ENCODE results near the gene SYK.

Gene SYK

DNA sequence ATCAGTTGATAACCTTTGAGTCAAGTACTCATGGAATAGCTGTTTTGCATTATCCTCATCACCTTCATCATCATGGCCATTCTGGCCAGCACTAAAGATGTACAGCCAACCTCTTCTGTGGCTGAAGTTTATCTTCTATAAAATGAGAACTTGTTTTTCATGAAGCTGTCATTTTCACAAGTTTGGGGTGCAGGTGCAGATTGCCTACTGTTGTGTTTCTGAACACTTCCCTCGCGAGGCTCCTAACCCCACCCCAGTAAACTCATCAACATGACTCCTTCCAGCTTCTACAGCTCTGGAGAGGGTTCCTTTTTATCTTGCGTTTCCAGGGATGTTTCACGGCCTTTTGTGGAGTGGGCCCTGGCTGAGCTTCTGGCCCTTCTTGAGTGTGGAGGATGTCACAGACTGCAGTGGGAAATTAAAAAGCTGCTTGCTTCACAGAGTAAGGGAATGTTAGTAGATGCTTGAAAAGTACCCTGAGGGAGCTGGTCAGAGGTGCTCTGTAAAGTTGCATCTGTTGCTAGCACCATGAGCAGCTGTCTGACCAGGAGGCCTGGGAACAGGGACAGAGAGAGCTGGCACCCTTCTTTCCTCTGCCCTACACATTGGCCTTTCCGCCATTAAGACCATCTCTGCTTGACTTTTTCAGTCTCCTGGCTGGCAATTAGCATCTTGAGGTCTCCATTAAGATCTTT, 24.9 kb downstream of the SYK start:
- no peak for DNase-seq

DNA sequence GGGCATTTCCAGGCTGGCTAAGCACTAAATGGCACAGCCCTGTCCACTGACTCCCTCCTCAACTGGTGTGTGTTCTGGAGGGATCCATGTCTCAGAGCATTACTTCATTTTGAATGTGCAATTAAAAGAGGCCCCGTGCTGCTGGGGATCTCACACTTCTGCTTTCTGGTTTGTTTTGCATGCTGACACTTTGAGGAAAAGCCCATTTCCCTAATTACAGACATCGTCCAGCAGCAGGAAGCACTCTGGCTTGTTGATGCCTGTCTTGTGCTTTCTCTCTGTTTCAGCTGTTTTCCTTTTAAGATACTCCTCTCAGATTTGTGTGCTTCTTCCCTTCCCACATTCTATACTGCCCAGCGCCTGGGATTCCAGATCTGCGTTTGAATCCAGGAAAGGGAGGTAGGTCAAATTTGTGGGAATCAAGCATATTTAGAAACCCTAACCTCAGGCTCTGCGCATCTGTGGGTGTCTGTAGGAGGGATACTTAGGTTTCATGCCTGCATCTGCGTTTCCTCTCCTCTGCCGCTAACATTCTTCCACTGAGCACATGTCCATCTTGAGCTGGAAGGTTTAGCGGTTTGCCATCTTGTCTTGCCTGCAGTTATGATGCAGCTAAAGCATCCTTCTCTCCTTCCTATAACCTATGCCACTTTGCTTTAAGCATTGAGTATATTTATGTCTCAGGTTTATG, 25.7 kb downstream of the SYK start:
- DNase-seq, result no peak

GRCh38 chr9:90830051-90830450, 28.4 kb downstream of the SYK start:
- no peak for DNase-seq

DNA sequence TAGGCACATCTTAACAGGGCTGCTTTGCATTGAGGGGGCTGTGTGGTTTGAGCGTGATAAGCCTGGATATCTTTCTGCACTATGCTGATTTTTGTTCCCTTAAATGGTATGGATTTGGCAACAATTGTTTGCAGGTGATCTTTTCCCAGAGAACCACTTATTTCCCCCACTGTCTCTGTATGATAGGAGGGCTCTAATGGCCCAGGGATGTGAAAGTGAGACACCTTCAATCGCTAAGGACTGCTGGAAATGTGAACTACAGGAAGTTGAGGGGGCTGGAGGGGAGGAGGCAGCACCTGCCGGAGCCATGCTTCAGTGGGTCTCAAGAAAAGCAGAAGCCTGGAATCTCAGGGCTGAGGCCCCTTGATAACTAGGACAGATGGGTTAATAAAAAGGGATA, 29.4 kb downstream of the SYK start:
- peak; percentile 62 for DNase-seq

- no peak for DNase-seq
Measured at GRCh38 chr9:90832261-90832660, 30.6 kb downstream of the SYK start.

DNA sequence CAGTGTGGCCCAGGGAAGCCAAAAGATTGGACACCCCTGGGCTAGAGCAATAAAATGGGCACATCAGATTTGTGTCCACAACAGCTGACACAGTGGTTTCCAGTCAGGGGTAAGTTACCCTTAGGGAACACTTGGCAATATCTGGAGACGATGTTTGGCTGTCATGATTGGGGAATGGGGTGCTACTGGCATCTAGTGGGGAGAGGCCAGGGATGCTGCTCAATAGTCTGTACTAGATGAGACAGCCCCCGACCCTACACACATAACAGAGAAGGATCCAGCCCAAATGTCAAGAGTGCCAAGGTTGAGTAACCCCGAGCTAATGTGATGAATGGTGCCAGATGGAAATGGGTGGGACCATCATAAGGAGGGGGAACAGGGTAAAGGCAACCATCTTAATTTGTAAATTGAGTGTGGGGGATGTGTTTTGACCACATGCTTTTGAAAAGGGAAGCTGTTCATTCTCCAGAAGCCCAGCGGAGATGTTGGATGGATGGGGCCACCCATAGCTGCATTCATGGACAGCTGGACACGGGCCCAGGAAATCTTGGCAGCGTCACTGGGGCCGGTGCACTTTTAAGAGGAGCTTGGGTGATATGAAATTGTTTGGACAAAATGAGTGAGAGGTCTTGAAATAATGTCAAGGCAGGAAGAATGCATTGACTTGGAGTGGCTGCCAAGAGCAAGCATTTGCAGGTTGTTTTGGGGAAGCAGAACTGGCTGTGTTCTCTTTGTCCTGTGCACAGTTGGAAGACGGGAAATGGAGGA, 33.4 kb downstream of the SYK start:
- no peak for DNase-seq

DNA sequence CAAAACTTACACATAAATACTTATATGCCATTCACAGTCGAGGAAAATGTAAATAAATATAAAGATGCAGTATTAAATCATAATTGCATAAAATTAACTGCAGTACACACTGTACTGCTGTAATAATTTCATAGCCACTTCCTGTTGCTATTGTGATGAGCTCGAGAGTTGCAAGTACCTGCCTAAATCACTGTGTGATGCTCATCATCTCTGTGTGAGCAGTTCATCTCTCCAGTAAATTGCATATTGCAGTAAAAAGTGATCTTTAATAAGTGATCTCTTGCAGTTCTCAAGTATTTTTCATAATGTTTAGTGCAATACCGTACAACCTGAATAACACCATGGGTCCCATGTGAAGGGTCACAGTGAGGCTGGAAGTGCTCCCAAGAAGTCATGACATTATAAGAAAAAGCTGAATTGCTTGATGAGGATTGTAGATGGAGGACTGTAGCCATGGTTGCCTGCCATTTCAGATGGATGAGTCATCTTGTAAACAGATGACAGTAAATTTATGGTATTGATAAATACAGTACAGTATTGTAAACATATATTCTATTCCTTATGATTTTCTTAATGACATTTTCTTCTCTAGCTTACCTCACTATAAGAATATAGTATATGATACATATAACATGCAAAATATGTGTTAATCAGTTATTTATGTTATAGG, 34.9 kb downstream of the SYK start:
- no peak for DNase-seq

GRCh38 chr9:90838098-90838497, 36.5 kb downstream of the SYK start:
- DNase-seq, result no peak

- DNase-seq, result no peak
Measured at GRCh38 chr9:90838581-90839154, 37.0 kb downstream of the SYK start.

DNA sequence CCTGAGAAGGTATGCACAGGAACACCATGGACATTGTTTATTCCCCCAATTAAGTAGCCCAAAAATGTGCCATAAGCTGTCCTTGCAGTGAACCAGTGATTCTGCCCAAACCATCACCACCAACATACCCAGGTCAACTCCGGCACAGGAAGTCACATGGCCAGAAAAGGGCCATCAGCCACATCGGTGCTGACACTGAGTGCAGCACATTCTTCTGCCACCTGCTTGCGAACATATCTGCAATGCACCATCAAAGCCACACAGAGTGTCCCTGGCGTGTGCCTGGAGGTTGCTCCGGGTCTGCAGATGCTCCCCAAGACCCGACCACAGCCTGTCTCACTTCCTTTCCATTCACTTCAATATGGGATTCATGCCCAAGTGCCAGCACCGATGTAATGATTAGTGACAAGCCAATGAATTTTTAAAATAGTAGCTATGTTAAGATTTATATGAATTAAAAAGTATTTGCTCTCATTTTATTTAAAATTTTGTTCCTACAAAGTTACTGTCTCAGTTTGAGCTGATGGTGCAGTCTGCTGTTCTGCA, 37.6 kb downstream of the SYK start:
- no peak for DNase-seq

DNA sequence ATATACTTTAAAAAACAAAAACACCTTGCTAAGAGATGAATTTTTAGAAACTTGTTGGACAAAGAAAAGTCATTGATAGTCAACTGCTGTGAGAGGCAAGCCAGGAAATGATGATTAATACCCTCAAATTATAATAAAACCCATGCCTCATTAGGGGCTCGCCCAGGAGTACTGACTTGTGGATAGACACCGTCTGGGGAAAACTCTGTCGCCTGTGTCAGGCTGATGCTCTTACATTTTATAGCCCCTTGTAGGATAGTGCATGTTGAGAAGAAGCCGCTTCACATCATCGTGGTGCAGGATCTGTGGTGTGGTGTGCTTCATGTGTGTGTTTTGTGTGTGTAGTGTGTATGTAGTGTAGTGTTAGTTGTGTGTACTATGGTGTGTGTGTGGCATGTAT, 39.1 kb downstream of the SYK start:
- no peak for DNase-seq

GRCh38 chr9:90841213-90841612, 39.6 kb downstream of the SYK start:
- DNase-seq, result no peak

DNA sequence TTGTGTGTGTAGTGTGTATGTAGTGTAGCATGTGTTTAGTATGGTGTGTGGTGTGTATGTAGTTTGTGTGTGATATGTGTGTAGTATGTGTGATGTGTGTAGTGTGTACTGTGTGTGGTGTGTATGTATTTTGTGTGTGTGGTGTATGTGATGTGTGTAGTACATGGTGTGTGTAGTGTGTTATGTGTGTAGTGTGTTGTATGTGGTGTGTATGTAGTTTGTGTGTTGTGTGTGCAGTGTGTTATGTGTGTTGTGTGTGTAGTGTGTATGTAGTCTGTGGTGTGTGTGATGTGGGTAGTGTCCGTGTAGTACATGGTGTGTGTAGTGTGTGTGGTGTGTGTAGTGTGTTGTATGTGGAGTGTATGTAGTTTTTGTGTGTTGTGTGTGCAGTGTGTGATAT, 40.0 kb downstream of the SYK start:
- no peak for DNase-seq

- no peak for DNase-seq
Measured at GRCh38 chr9:90842176-90842777, 40.7 kb downstream of the SYK start.

- no peak for DNase-seq
Measured at GRCh38 chr9:90842996-90843395, 41.4 kb downstream of the SYK start.

- no peak for DNase-seq
Measured at GRCh38 chr9:90843525-90843924, 41.9 kb downstream of the SYK start.

DNA sequence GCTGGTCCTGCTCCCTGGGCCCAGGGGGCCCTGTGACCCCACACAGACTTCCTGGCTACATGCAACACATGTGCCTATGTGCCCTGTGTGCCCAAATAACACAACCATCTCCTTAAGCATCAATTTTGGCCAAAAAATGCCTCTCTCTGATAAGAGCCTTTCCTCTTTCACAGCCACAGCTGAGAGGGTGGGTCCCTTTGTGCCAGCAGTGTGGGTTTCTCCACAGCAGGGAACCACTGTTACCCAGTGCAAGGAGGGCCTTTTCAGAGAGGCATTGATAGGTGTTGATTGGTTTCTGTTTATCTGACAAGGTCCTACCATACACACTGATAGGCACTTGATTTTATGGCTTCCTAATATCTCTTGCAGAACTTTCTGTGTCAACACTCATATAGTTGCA, 42.7 kb downstream of the SYK start:
- DNase-seq, result no peak

GRCh38 chr9:90846770-90847419, 45.3 kb downstream of the SYK start:
- no peak for DNase-seq

- DNase-seq, result no peak
Measured at GRCh38 chr9:90847971-90848370, 46.4 kb downstream of the SYK start.

- DNase-seq, result no peak
Measured at GRCh38 chr9:90848866-90849265, 47.2 kb downstream of the SYK start.

GRCh38 chr9:90851444-90851843, 49.8 kb downstream of the SYK start:
- no peak for DNase-seq

DNA sequence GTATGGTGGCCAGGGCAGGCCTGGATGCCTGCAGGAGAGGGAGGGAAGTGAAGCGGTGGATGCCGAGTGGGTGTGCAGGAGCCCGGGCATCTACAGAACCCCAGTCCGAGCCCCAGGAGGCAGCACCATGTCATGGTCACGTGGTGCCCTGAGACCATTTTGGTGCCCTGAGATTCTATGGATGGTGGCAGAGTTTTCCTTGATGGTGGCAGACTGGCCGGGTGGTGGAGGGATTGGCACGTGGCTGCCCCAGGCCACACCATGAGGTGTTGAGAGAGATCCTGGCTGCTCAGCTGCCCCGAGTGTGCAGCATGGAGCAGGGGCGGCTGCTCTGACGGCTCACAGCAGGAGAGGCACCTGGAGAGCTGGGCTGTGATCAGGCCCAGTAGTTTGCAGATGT, 52.3 kb downstream of the SYK start:
- DNase-seq, result no peak

Data from NCI-H524 treated with DMSO at 0.1 percent for 48 hours (cell line).